HEK293T (cell line): ENCODE results near the gene FRMD7.

Source experiments
- ARNT ChIP-seq: fragments of 450-650 bp; IDR thresholded peaks from 2 replicates; pipeline ENCODE4 v1.6.1; 2017; ENCODE audit warnings: mild to moderate bottlenecking
- ELF4 ChIP-seq: fragments of 450-650 bp; IDR thresholded peaks from 2 replicates; pipeline ENCODE4 v1.6.1; 2017; ENCODE audit warnings: antibody characterized with exemption
- FOXA1 ChIP-seq: fragments of 450-650 bp; IDR thresholded peaks from 2 replicates; pipeline ENCODE4 v1.6.1; 2016; ENCODE audit warnings: mild to moderate bottlenecking
- LEF1 ChIP-seq: fragments of 450-650 bp; IDR thresholded peaks from 2 replicates; pipeline ENCODE4 v1.6.1; 2017; ENCODE audit warnings: mild to moderate bottlenecking, borderline replicate concordance
- SP1 ChIP-seq: fragments of 450-650 bp; IDR thresholded peaks from 2 replicates; pipeline ENCODE4 v1.6.1; 2017
- SUZ12 ChIP-seq: fragments of 450-650 bp; IDR thresholded peaks from 2 replicates; pipeline ENCODE4 v1.6.1; 2016; ENCODE audit warnings: mild to moderate bottlenecking

DNA sequence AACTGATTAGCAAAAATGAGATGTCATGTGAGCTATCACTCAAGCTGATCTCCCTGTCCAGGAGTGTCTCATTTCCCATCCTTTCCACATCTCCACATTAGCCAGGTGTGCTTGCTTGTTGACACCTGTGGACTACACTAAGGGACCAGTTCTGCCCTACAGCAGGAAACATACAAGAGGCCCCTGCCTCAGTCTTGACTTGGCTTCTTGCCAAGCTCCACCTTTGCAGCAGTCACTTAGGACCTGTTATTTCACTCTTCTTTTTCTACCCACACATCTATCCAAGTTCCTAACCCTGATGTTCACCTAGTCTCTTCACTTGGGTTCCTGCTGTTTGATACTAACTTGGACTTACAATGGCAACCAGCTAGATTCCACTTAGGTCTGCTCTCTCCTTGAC is 13.2 kb downstream of the FRMD7 start:
- TF ChIP-seq LEF1 (no peak), FOXA1 (no peak), SP1 (no peak), ELF4 (no peak), SUZ12 (no peak), ARNT (no peak)
